NB4 (cell line): Measurements from ENCODE around the gene MMP25.

ENCODE experiments used
- MYC ChIP-seq: IDR thresholded peaks from 2 replicates; pipeline ENCODE4 v1.6.1; 2011; ENCODE audit warnings: low read depth, low read length
- POLR2A ChIP-seq: IDR thresholded peaks from 2 replicates; pipeline ENCODE4 v1.6.1; 2011; ENCODE audit warnings: mild to moderate bottlenecking; ENCODE audit not compliant: insufficient read length; ENCODE audit errors: extremely low read depth
- TF ChIP-seq, protein P1 (sequence below): IDR thresholded peaks from one replicate; pipeline ENCODE4 v1.5.1; 2012; ENCODE audit warnings: low read depth, low read length
- TF ChIP-seq, protein P2 (sequence below): IDR thresholded peaks from 2 replicates; pipeline ENCODE4 v1.6.1; 2011; ENCODE audit warnings: low read depth, low read length

GRCh38 chr16:3023415-3023668, 23.0 kb upstream of the MMP25 start:
- TF ChIP-seq, protein P1, sequence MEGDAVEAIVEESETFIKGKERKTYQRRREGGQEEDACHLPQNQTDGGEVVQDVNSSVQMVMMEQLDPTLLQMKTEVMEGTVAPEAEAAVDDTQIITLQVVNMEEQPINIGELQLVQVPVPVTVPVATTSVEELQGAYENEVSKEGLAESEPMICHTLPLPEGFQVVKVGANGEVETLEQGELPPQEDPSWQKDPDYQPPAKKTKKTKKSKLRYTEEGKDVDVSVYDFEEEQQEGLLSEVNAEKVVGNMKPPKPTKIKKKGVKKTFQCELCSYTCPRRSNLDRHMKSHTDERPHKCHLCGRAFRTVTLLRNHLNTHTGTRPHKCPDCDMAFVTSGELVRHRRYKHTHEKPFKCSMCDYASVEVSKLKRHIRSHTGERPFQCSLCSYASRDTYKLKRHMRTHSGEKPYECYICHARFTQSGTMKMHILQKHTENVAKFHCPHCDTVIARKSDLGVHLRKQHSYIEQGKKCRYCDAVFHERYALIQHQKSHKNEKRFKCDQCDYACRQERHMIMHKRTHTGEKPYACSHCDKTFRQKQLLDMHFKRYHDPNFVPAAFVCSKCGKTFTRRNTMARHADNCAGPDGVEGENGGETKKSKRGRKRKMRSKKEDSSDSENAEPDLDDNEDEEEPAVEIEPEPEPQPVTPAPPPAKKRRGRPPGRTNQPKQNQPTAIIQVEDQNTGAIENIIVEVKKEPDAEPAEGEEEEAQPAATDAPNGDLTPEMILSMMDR = no peak
- TF ChIP-seq MYC (no peak), POLR2A (no peak)
- TF ChIP-seq, protein P2, sequence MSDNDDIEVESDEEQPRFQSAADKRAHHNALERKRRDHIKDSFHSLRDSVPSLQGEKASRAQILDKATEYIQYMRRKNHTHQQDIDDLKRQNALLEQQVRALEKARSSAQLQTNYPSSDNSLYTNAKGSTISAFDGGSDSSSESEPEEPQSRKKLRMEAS = no peak
